ENCODE results near the gene PFKFB4. TPM values are rescaled to one million over a fixed set of nuclear protein-coding genes. Genes with fewer than 3 reads are reported as not detected.

Gene PFKFB4
- polyA plus RNA-seq, 1 donor, result 17.3 TPM

- H3K9me3 ChIP-seq (ENCODE audit: control insufficient read depth, low read depth, low read length), result no peaks in the 10 kb centered on the region
- no CpG with 5 or more reads among the region's 8 CpGs for WGBS (ENCODE audit: insufficient coverage, low lambda C conversion rate)
- H3K4me3 ChIP-seq (ENCODE audit: low read length), result no peak overlapping the region
- H3K4me1 ChIP-seq (ENCODE audit: control insufficient read depth, insufficient read depth, low read length), result no peaks in the 10 kb centered on the region
- no peak overlapping the region for H3K27ac ChIP-seq (ENCODE audit: low read length)
- peaks cover 3% of the 10 kb centered on the region for H3K36me3 ChIP-seq (ENCODE audit: control insufficient read depth, insufficient read depth, low read length)
- H3K27me3 ChIP-seq (ENCODE audit: control insufficient read depth, insufficient read depth, low read length), result no peaks in the 10 kb centered on the region
- no peak for DNase-seq
Observed at GRCh38 chr3:48514431-48515227, 42.0 kb downstream of the PFKFB4 start.

GRCh38 chr3:48511551-48511950 is 45.1 kb downstream of the PFKFB4 start:
- no peak for DNase-seq
- Histone ChIP-seq H3K27ac (ENCODE audit: low read length) (no peak overlapping the region), H3K9me3 (ENCODE audit: control insufficient read depth, low read depth, low read length) (no peaks in the 10 kb centered on the region), H3K4me1 (ENCODE audit: control insufficient read depth, insufficient read depth, low read length) (peaks cover 8% of the 10 kb centered on the region), H3K4me3 (ENCODE audit: low read length) (no peak overlapping the region), H3K27me3 (ENCODE audit: control insufficient read depth, insufficient read depth, low read length) (no peaks in the 10 kb centered on the region), H3K36me3 (ENCODE audit: control insufficient read depth, insufficient read depth, low read length) (no peaks in the 10 kb centered on the region)
- no CpG with 5 or more reads among the region's 4 CpGs for WGBS (ENCODE audit: insufficient coverage, low lambda C conversion rate)

GRCh38 chr3:48507256-48508061 is 49.1 kb downstream of the PFKFB4 start:
- no peaks in the 10 kb centered on the region for H3K27me3 ChIP-seq (ENCODE audit: control insufficient read depth, insufficient read depth, low read length)
- no peaks in the 10 kb centered on the region for H3K36me3 ChIP-seq (ENCODE audit: control insufficient read depth, insufficient read depth, low read length)
- no CpG with 5 or more reads among the region's 10 CpGs for WGBS (ENCODE audit: insufficient coverage, low lambda C conversion rate)
- H3K4me3 ChIP-seq (ENCODE audit: low read length), result no peak overlapping the region
- peaks cover 26% of the 10 kb centered on the region for H3K4me1 ChIP-seq (ENCODE audit: control insufficient read depth, insufficient read depth, low read length)
- H3K27ac ChIP-seq (ENCODE audit: low read length), result no peak overlapping the region
- DNase-seq, result peak; percentile 44 to 60
- no peaks in the 10 kb centered on the region for H3K9me3 ChIP-seq (ENCODE audit: control insufficient read depth, low read depth, low read length)

- no peak for DNase-seq
- H3K4me3 ChIP-seq (ENCODE audit: low read length), result no peak overlapping the region
- peaks cover 26% of the 10 kb centered on the region for H3K4me1 ChIP-seq (ENCODE audit: control insufficient read depth, insufficient read depth, low read length)
- H3K27ac ChIP-seq (ENCODE audit: low read length), result no peak overlapping the region
- no peaks in the 10 kb centered on the region for H3K27me3 ChIP-seq (ENCODE audit: control insufficient read depth, insufficient read depth, low read length)
- WGBS (ENCODE audit: insufficient coverage, low lambda C conversion rate), result no CpG with 5 or more reads among the region's 6 CpGs
- no peaks in the 10 kb centered on the region for H3K9me3 ChIP-seq (ENCODE audit: control insufficient read depth, low read depth, low read length)
- no peaks in the 10 kb centered on the region for H3K36me3 ChIP-seq (ENCODE audit: control insufficient read depth, insufficient read depth, low read length)
Observed at GRCh38 chr3:48505968-48506504, 50.6 kb downstream of the PFKFB4 start.

GRCh38 chr3:48505146-48505545 is 51.5 kb downstream of the PFKFB4 start:
- no peaks in the 10 kb centered on the region for H3K9me3 ChIP-seq (ENCODE audit: control insufficient read depth, low read depth, low read length)
- no CpG with 5 or more reads among the region's 2 CpGs for WGBS (ENCODE audit: insufficient coverage, low lambda C conversion rate)
- DNase-seq, result no peak
- H3K27ac ChIP-seq (ENCODE audit: low read length), result no peak overlapping the region
- no peaks in the 10 kb centered on the region for H3K36me3 ChIP-seq (ENCODE audit: control insufficient read depth, insufficient read depth, low read length)
- H3K4me1 ChIP-seq (ENCODE audit: control insufficient read depth, insufficient read depth, low read length), result peaks cover 26% of the 10 kb centered on the region
- no peak overlapping the region for H3K4me3 ChIP-seq (ENCODE audit: low read length)
- H3K27me3 ChIP-seq (ENCODE audit: control insufficient read depth, insufficient read depth, low read length), result no peaks in the 10 kb centered on the region

- peaks cover 26% of the 10 kb centered on the region for H3K4me1 ChIP-seq (ENCODE audit: control insufficient read depth, insufficient read depth, low read length)
- H3K9me3 ChIP-seq (ENCODE audit: control insufficient read depth, low read depth, low read length), result no peaks in the 10 kb centered on the region
- no peaks in the 10 kb centered on the region for H3K36me3 ChIP-seq (ENCODE audit: control insufficient read depth, insufficient read depth, low read length)
- peak within 1 kb of the TSS; percentile 76 for H3K4me3 ChIP-seq (ENCODE audit: low read length)
- peak within 1 kb of the TSS; percentile 67 for H3K27ac ChIP-seq (ENCODE audit: low read length)
- no CpG with 5 or more reads among the region's 66 CpGs for WGBS (ENCODE audit: insufficient coverage, low lambda C conversion rate)
- peak; percentile 39 to 74 for DNase-seq
- no peaks in the 10 kb centered on the region for H3K27me3 ChIP-seq (ENCODE audit: control insufficient read depth, insufficient read depth, low read length)
Observed at GRCh38 chr3:48504051-48504946, 52.3 kb downstream of the PFKFB4 start, which contains the start of gene SHISA5. SHISA5 (minus strand) TSS chr3:48504174; CDS start chr3:48504094, 80 bp downstream.

- peak; percentile 19 to 42 for DNase-seq
- H3K27ac ChIP-seq (ENCODE audit: low read length), result peak overlapping the region; percentile 67
- no peaks in the 10 kb centered on the region for H3K36me3 ChIP-seq (ENCODE audit: control insufficient read depth, insufficient read depth, low read length)
- no CpG with 5 or more reads among the region's 26 CpGs for WGBS (ENCODE audit: insufficient coverage, low lambda C conversion rate)
- H3K9me3 ChIP-seq (ENCODE audit: control insufficient read depth, low read depth, low read length), result no peaks in the 10 kb centered on the region
- H3K27me3 ChIP-seq (ENCODE audit: control insufficient read depth, insufficient read depth, low read length), result no peaks in the 10 kb centered on the region
- H3K4me1 ChIP-seq (ENCODE audit: control insufficient read depth, insufficient read depth, low read length), result peaks cover 26% of the 10 kb centered on the region
- H3K4me3 ChIP-seq (ENCODE audit: low read length), result peak overlapping the region; percentile 76
Observed at GRCh38 chr3:48503401-48504050, 53.1 kb downstream of the PFKFB4 start.

GRCh38 chr3:48502728-48503168 is 53.9 kb downstream of the PFKFB4 start:
- H3K4me3 ChIP-seq (ENCODE audit: low read length), result peak overlapping the region; percentile 76
- H3K36me3 ChIP-seq (ENCODE audit: control insufficient read depth, insufficient read depth, low read length), result peaks cover 4% of the 10 kb centered on the region
- H3K27me3 ChIP-seq (ENCODE audit: control insufficient read depth, insufficient read depth, low read length), result no peaks in the 10 kb centered on the region
- peak overlapping the region; percentile 67 for H3K27ac ChIP-seq (ENCODE audit: low read length)
- peak in 1 of 2 donors; percentile 28 for DNase-seq
- no peaks in the 10 kb centered on the region for H3K9me3 ChIP-seq (ENCODE audit: control insufficient read depth, low read depth, low read length)
- WGBS (ENCODE audit: insufficient coverage, low lambda C conversion rate), result no CpG with 5 or more reads among the region's 6 CpGs
- H3K4me1 ChIP-seq (ENCODE audit: control insufficient read depth, insufficient read depth, low read length), result peaks cover 26% of the 10 kb centered on the region

GRCh38 chr3:48502121-48502520 is 54.5 kb downstream of the PFKFB4 start:
- Histone ChIP-seq H3K27ac (ENCODE audit: low read length) (no peak overlapping the region), H3K36me3 (ENCODE audit: control insufficient read depth, insufficient read depth, low read length) (peaks cover 4% of the 10 kb centered on the region)
- no CpG with 5 or more reads among the region's 5 CpGs for WGBS (ENCODE audit: insufficient coverage, low lambda C conversion rate)

More at GRCh38 chr3:48502121-48502520, 54.5 kb downstream of the PFKFB4 start:
- DNase-seq, result no peak
- Histone ChIP-seq H3K9me3 (ENCODE audit: control insufficient read depth, low read depth, low read length) (no peaks in the 10 kb centered on the region), H3K4me1 (ENCODE audit: control insufficient read depth, insufficient read depth, low read length) (peaks cover 21% of the 10 kb centered on the region), H3K4me3 (ENCODE audit: low read length) (no peak overlapping the region), H3K27me3 (ENCODE audit: control insufficient read depth, insufficient read depth, low read length) (no peaks in the 10 kb centered on the region)
